OCI-LY7 (cell line): ENCODE data around the gene PNPLA6. TPM values are rescaled to one million over a fixed set of nuclear protein-coding genes. Genes with fewer than 3 reads are reported as not detected.

Experiments used
- BruUV-seq: library from RNA; stranded (reverse); fragments of 400-500 nt; replicated peaks from 2 replicates; lab custom pipeline; 2021; lab: Mats Ljungman, UMichigan
- CTCF ChIA-PET: fragments of 300-600 bp; sonication (Branson Sonifier 250); formaldehyde crosslinking; loops from one replicate; lab custom pipeline; 2022; ENCODE audit warnings: antibody characterized with exemption; ENCODE audit not compliant: unreplicated experiment; lab: Charles Lee
- POLR2A ChIA-PET: fragments of 300-600 bp; sonication (Branson Sonifier 250); formaldehyde crosslinking; loops from one replicate; lab custom pipeline; 2022; ENCODE audit warnings: antibody characterized with exemption; lab: Charles Lee
- DNase-seq: peaks from one replicate; pipeline ENCODE4 v3.0.0-alpha.2; 2015; ENCODE audit warnings: low spot score
- H2AFZ ChIP-seq: fragments of 200-600 bp; sonication (generic), shearing (Covaris generic); 2 replicates; pipeline ENCODE4 v1.6.1; 2014; ENCODE audit warnings: mild to moderate bottlenecking, antibody characterized with exemption, low read length, moderate library complexity
- H3K27ac ChIP-seq: fragments of 200-600 bp; sonication (generic); 2 replicates; pipeline ENCODE4 v1.5.1; 2014; ENCODE audit warnings: mixed run types, low read depth, mild to moderate bottlenecking, moderate library complexity, low read length, inconsistent platforms; ENCODE audit not compliant: poor library complexity, severe bottlenecking
- H3K36me3 ChIP-seq: fragments of 200-600 bp; sonication (generic); 2 replicates; pipeline ENCODE4 v1.6.1; 2014; ENCODE audit warnings: mild to moderate bottlenecking, antibody characterized with exemption, low read length, moderate library complexity, mixed read lengths; ENCODE audit not compliant: insufficient read depth
- H3K4me1 ChIP-seq: fragments of 200-600 bp; sonication (generic); 2 replicates; pipeline ENCODE4 v1.5.1; 2014; ENCODE audit warnings: mild to moderate bottlenecking, low read length; ENCODE audit not compliant: insufficient read depth, poor library complexity, severe bottlenecking
- H3K4me2 ChIP-seq: fragments of 200-600 bp; sonication (generic); 2 replicates; pipeline ENCODE4 v1.6.1; 2014; ENCODE audit warnings: mild to moderate bottlenecking, low read length
- H3K4me3 ChIP-seq: fragments of 200-600 bp; sonication (generic); 2 replicates; pipeline ENCODE4 v1.5.1; 2014; ENCODE audit warnings: mild to moderate bottlenecking, low read depth, low read length; ENCODE audit not compliant: poor library complexity, severe bottlenecking
- H3K79me2 ChIP-seq: fragments of 200-600 bp; sonication (generic); 2 replicates; pipeline ENCODE4 v1.6.1; 2016; ENCODE audit warnings: low read depth, mild to moderate bottlenecking, low read length, moderate library complexity, mixed read lengths; ENCODE audit not compliant: insufficient read depth
- H3K9me2 ChIP-seq: fragments of 200-600 bp; sonication (generic); 2 replicates; pipeline ENCODE4 v1.6.1; 2016; ENCODE audit warnings: mild to moderate bottlenecking, low read length, mixed read lengths; ENCODE audit not compliant: insufficient read depth
- H3K9me3 ChIP-seq: fragments of 200-600 bp; sonication (generic); 2 replicates; pipeline ENCODE4 v1.6.1; 2014; ENCODE audit warnings: mild to moderate bottlenecking, mixed run types, low read length, mixed read lengths
- H4K20me1 ChIP-seq: fragments of 200-600 bp; sonication (generic); 2 replicates; pipeline ENCODE4 v1.6.1; 2014; ENCODE audit warnings: mild to moderate bottlenecking, antibody characterized with exemption, low read length, moderate library complexity, mixed read lengths; ENCODE audit not compliant: insufficient read depth
- EZH2phosphoT487 ChIP-seq: fragments of 200-600 bp; sonication (generic); IDR thresholded peaks from 2 replicates; pipeline ENCODE4 v1.6.1; 2018; ENCODE audit warnings: low read depth, borderline replicate concordance, mild to moderate bottlenecking, mixed run types, antibody characterized with exemption, low read length, moderate library complexity, mixed read lengths
- intact Hi-C: fragments of 100-400 bp; cut with micrococcal nuclease; formaldehyde crosslinking; loops from one replicate; pipeline ENCODE4 v1.10.0; 2022; ENCODE audit not compliant: unreplicated experiment
- total RNA-seq, 2 experiments: library from RNA; depleted of rRNA in 1 of 2; stranded (reverse); fragments of >200 nt in 1 of 2; shearing (Covaris generic) in 1 of 2; gene quantifications; 2 replicates each; pipeline ENCODE4 v1.2.3, GENCODE V29; 2014 to 2022
- TF ChIP-seq, protein P1 (sequence below): fragments of 200-600 bp; sonication (generic); conservative IDR thresholded peaks from 2 replicates; pipeline ENCODE4 v1.5.1; 2014; ENCODE audit warnings: mild to moderate bottlenecking, antibody characterized with exemption, low read length, moderate library complexity, mixed read lengths

The PNPLA6 gene
- total RNA-seq, 2 experiments from 2014 or later: 50.6 to 92.4 TPM

DNA sequence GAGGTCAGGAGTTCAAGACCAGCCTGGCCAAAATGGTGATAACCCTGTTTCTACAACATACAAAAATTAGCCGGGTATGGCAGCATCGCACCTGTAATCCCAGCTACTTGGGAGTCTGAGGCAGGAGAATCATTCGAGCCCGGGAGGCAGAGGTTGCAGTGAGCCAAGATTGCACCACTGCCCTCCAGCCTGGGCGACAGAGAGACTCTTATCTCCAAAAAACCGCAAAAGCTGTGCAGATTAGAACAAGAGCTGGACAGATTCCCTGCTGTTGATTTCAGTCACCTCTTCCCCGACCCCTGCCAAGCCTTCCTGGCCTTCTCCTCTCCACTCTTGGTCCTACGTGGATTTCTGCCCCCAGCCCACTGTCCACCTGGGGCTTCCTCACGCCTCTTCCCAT lies 68.4 kb downstream of the PNPLA6 start:
- CTCF ChIA-PET: no interaction called here
- no peak overlapping the region for H2AFZ ChIP-seq

DNA sequence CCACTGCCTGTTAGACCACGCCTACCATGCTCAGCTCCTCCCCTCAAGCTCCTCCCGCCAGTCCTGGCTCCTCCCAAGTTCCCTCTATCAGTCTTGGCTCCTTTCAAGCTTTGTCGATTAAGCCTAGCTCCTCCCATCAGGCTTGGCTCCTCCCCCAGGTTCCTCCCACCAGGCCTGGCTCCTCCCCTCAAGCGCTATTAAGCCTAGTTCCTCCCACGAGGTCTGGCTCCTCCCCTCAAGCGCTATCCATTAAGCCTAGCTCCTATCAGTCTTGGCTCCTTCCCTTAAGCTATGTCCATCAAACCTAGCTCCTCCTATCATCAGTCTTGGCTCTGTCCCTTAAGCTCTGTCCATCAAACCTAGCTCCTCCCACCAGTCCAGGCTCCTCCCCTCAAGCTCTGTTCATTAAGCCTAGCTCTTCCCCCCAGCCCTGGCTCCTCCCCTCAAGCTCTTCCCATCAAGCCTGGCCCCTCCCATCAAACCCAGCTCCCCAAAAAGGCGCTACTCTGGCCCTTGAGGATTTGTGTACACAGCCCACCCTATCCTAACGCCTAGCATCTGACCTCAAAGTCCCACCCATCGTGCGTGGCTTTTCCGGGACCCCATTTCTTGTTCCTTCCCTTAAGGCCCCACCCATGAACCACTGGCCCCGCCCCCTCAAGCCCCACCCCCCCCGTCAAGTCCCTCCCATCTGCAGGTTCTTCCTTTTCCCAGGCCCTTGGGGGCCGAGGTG lies 70.1 kb downstream of the PNPLA6 start:
- Histone ChIP-seq H3K79me2 (no peaks in the 10 kb centered on the region), H4K20me1 (no peaks in the 10 kb centered on the region), H3K4me2 (peak overlapping the region; percentile 23; the same call in 1 of the 2 replicates), H3K9me3 (no peaks in the 10 kb centered on the region), H3K9me2 (no peaks in the 10 kb centered on the region), H3K36me3 (no peaks in the 10 kb centered on the region), H2AFZ (peak overlapping the region; percentile 45; the same call in 1 of the 2 replicates), H3K4me3 (peak overlapping the region; percentile 26), H3K27ac (no peak overlapping the region), H3K4me1 (no peaks in the 10 kb centered on the region)
- CTCF ChIA-PET: interaction anchor here (0.5 to 1.5 kb wide), 13 partner anchors 9 to 1169 kb away, joined by 3 to 14 read pairs (median 3); no protein-coding TSS in a partner anchor
- BruUV-seq: no TSS peak
- POLR2A ChIA-PET: interaction anchor here (0.6 to 1.3 kb wide), 13 partner anchors 9 to 462 kb away, joined by 3 to 10 read pairs (median 4); partner anchors contain the start of genes MAP2K7, PET100, SNAPC2 and TIMM44
- DNase-seq: peak; percentile 96
- intact Hi-C loops: no loop called here
- no peak for TF ChIP-seq EZH2phosphoT487
- TF ChIP-seq, protein P1, sequence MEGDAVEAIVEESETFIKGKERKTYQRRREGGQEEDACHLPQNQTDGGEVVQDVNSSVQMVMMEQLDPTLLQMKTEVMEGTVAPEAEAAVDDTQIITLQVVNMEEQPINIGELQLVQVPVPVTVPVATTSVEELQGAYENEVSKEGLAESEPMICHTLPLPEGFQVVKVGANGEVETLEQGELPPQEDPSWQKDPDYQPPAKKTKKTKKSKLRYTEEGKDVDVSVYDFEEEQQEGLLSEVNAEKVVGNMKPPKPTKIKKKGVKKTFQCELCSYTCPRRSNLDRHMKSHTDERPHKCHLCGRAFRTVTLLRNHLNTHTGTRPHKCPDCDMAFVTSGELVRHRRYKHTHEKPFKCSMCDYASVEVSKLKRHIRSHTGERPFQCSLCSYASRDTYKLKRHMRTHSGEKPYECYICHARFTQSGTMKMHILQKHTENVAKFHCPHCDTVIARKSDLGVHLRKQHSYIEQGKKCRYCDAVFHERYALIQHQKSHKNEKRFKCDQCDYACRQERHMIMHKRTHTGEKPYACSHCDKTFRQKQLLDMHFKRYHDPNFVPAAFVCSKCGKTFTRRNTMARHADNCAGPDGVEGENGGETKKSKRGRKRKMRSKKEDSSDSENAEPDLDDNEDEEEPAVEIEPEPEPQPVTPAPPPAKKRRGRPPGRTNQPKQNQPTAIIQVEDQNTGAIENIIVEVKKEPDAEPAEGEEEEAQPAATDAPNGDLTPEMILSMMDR: no peak

More for the DNA sequence above, 68.4 kb downstream of the PNPLA6 start:
- intact Hi-C loops: no loop called here
- no peak overlapping the region for H3K4me2 ChIP-seq
- no peaks in the 10 kb centered on the region for H3K9me2 ChIP-seq
- H3K4me3 ChIP-seq: no peak overlapping the region
- H3K79me2 ChIP-seq: no peaks in the 10 kb centered on the region
- no peak overlapping the region for H3K27ac ChIP-seq
- no TSS peak for BruUV-seq
- no peaks in the 10 kb centered on the region for H3K4me1 ChIP-seq
- H3K36me3 ChIP-seq: no peaks in the 10 kb centered on the region
- no peaks in the 10 kb centered on the region for H3K9me3 ChIP-seq
- no peak for TF ChIP-seq EZH2phosphoT487
- TF ChIP-seq, protein P1: no peak
- POLR2A ChIA-PET: no interaction called here
- H4K20me1 ChIP-seq: no peaks in the 10 kb centered on the region
- DNase-seq: no peak

DNA sequence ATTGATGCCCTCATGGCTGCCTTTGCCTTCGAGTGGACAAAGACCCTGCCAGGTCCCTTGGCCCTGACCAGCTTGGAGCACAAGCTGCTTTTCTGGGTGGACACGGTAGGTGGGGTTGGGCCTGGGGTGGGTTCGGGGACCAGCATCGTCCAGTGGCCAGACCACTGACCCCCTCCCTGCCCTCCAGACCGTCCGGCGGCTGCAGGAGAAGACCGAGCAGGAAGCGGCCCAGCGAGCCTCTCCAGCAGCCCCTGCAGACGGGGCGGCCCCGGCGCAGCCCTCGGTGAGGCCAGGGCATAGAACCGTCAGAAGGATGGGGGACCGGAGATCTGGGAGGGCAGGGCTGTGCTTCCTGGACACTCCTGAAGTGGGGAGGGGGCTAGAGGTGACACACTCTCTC lies 70.8 kb downstream of the PNPLA6 start:
- no peaks in the 10 kb centered on the region for H3K36me3 ChIP-seq
- ChIA-PET CTCF (interaction anchor here (0.6 to 0.9 kb wide), 2 partner anchors 8 to 49 kb away, joined by 3 read pairs; no protein-coding TSS in a partner anchor), POLR2A (interaction anchor here (0.6 to 1.3 kb wide), 5 partner anchors 9 to 463 kb away, joined by 3 to 10 read pairs (median 4); partner anchors contain the start of genes PET100, TIMM44 and XAB2)
- no peaks in the 10 kb centered on the region for H3K4me1 ChIP-seq
- H3K4me2 ChIP-seq: no peak overlapping the region
- no peak for DNase-seq
- H3K27ac ChIP-seq: no peak overlapping the region
- BruUV-seq: no TSS peak
- no peaks in the 10 kb centered on the region for H3K9me3 ChIP-seq
- no peak overlapping the region for H3K4me3 ChIP-seq
- H3K9me2 ChIP-seq: no peaks in the 10 kb centered on the region
- H4K20me1 ChIP-seq: no peaks in the 10 kb centered on the region
- no peaks in the 10 kb centered on the region for H3K79me2 ChIP-seq
- TF ChIP-seq, protein P1: no peak
- TF ChIP-seq EZH2phosphoT487: no peak
- intact Hi-C loops: no loop called here
- no peak overlapping the region for H2AFZ ChIP-seq
